ENCODE results near the gene KLHL29. TPM values are rescaled to one million over a fixed set of nuclear protein-coding genes. Genes with fewer than 3 reads are reported as not detected.

The KLHL29 gene
- total RNA-seq, 2 experiments from 2014 or later, result 0.10 to 0.33 TPM

DNA sequence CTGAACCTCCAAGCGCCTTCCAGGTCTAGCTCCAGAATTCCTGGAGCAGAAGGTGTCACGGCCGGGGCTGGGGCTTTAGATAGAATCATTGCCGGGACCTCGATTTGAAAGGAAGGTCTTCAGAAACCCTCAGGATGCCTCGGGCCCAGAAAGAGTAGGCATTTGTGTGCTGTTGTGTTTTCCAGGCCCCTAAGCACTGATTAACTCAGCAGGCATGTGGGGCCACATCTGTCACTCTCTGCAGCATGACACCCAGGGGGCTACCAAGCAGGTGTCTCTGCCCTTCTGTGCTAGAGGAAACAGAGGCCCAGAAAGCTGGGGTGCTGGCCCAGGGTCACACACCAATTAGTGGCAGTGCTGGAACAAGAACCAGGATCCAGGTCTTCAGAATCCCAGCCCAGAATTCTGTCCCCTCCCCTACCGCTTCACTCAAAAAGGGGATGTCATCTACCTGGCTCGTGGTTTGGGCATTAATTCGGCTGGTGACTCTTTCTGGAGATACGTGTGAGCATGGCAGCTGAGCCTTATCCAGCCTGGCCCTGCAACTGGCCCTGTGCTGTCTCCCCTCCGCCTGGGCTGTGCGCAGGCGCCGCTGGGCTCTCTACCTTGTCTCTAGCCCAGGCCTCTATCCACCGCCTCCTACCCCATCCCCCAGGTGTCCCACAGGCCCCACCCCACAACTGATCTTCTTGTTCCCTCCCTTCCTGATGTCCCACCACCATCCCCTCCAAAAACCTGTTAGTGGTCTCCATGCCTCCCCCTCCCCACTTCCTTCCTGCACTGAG is 296.6 kb downstream of the KLHL29 start:
- Mint-ChIP-seq H3K27me3 (no peaks in the 10 kb centered on the region), H3K4me1 (no peaks in the 10 kb centered on the region), H3K27ac (no peak overlapping the region), H3K4me3 (no peak overlapping the region), H3K36me3 (ENCODE audit: low read depth) (no peaks in the 10 kb centered on the region), H3K9me3 (peaks cover 2% of the 10 kb centered on the region)
- POLR2A ChIA-PET, result no interaction called here
- no peak for DNase-seq
- CTCF ChIA-PET, result no interaction called here

DNA sequence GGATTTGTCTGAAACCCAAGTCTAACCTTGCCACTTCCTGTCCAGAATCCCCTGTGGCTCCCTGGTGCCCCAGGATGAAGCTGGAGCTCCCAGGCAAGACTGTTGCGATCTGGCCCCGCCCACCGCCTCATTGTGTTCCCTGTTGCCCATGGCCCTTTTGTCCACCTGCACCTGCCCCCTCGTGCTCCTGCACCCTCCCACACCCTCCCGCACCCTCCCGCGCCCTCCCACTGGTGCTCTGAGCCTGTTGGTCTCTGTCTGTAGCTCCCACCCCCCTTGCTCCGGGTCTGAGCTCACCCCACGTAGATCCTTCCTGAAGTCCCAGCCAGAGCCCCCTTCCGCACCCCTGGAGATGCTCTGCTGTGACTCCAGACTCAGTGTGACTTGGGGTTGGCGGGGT is 297.5 kb downstream of the KLHL29 start:
- H3K4me1 Mint-ChIP-seq, result no peaks in the 10 kb centered on the region
- no peaks in the 10 kb centered on the region for H3K27me3 Mint-ChIP-seq
- no peak for DNase-seq
- H3K36me3 Mint-ChIP-seq (ENCODE audit: low read depth), result no peaks in the 10 kb centered on the region
- POLR2A ChIA-PET, result no interaction called here
- peaks cover 2% of the 10 kb centered on the region for H3K9me3 Mint-ChIP-seq
- no peak overlapping the region for H3K27ac Mint-ChIP-seq
- H3K4me3 Mint-ChIP-seq, result no peak overlapping the region
- CTCF ChIA-PET, result no interaction called here

DNA sequence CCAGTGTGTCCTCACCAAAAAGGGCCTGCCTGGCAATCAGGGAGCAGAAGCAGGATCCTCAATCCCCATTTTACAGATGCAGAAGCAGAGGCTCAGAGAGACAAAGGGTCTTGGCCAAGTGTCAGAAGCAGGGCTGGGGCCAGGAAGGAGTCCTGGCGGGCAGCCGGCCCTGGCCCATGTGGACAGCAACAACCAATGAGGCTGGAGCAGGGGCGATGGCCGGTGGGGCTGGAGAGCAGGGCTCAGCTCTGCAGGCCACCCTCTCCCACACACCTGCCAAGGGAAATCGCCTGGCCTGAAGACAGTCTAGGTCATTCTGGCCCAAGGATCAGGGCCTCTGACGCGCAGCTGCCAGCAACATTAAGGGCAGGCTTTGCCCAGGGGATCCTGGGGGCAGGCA is 298.0 kb downstream of the KLHL29 start:
- ChIA-PET CTCF (no interaction called here), POLR2A (no interaction called here)
- no peak overlapping the region for H3K27ac Mint-ChIP-seq
- H3K27me3 Mint-ChIP-seq, result no peaks in the 10 kb centered on the region
- H3K4me1 Mint-ChIP-seq, result no peaks in the 10 kb centered on the region
- peaks cover 2% of the 10 kb centered on the region for H3K9me3 Mint-ChIP-seq
- DNase-seq, result no peak
- H3K4me3 Mint-ChIP-seq, result no peak overlapping the region
- no peaks in the 10 kb centered on the region for H3K36me3 Mint-ChIP-seq (ENCODE audit: low read depth)

DNA sequence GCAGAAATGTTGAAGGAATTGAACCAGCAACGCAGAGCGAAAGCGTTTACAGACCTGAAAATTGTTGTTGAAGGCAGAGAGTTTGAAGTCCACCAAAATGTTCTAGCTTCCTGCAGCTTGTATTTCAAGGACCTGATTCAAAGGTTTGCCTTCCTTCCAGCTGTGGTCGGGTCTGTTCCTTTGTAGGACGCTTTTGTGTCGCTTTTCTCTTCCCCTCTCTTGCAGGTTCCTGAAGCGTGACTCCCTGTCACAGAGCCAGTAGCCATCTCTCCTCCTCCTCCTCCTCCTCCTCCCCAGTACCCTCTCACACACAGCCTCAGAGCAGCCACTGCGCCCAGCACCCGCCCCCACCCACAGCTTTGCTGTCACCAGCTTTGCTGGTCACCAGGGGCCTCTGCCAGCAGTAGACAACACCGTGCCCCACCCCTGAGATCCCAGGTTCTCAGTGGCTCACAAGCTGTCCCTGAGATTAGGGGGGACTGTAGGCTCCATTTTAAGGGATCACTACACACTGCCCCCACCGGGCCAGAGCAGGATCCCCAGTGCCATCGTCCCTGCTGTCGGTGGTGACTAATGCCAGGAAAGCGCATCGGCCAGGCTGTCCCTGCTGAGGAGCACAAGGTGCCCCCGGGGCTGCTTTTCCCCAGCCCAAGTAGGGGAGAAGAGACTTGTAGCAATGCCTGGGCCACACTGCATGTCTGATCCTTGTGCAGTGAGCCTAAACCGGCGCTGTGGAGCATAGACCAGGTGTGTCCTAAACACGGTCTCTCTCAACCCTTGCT is 299.6 kb downstream of the KLHL29 start:
- Mint-ChIP-seq H3K36me3 (ENCODE audit: low read depth) (no peaks in the 10 kb centered on the region), H3K27ac (no peak overlapping the region), H3K27me3 (no peaks in the 10 kb centered on the region), H3K9me3 (no peaks in the 10 kb centered on the region), H3K4me1 (no peaks in the 10 kb centered on the region), H3K4me3 (no peak overlapping the region)
- POLR2A ChIA-PET, result no interaction called here
- CTCF ChIA-PET, result no interaction called here
- no peak for DNase-seq

DNA sequence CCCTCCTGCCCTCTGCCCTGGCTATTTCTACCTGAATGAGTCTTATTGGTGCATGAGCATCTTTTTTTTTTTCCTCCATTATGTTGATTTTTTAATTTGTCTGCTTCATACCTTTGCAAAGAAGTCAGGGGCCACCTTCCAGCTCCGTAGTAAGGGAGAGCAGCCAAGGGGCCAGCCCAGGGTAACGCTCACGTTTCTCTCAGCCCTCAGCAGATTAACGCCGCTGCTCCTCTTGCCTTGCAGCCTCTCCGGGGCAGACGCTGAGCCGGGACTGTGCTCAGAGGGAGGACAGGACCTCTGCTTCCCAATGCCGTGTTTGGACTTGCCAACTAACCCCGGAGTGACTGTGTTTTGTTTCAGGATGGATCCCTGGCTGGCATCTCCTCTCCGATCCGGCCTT is 300.2 kb downstream of the KLHL29 start:
- ChIA-PET POLR2A (no interaction called here), CTCF (no interaction called here)
- H3K36me3 Mint-ChIP-seq (ENCODE audit: low read depth), result no peaks in the 10 kb centered on the region
- no peak for DNase-seq
- H3K27me3 Mint-ChIP-seq, result no peaks in the 10 kb centered on the region
- no peak overlapping the region for H3K4me3 Mint-ChIP-seq
- H3K4me1 Mint-ChIP-seq, result no peaks in the 10 kb centered on the region
- H3K27ac Mint-ChIP-seq, result no peak overlapping the region
- H3K9me3 Mint-ChIP-seq, result no peaks in the 10 kb centered on the region

DNA sequence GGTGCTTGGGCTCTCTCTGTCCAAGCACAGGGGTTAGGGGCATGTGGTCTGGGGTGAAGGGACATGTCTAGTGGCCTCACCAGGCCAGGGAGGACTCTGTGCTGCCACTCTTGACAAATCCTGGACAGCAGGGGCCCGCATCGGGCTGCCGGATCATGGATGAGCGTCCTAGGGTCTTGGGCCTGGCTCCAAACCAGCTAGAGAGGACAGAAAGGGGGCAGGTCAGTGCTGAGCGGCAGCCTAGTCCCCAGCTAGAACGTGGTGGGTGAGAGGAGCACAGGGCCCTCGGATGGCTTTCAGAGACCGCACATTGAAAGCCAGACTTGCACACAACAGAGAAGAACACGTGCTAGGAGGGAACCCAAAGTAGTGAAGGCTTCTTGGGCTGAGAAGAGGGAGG is 300.7 kb downstream of the KLHL29 start:
- no peaks in the 10 kb centered on the region for H3K27me3 Mint-ChIP-seq
- no peak overlapping the region for H3K27ac Mint-ChIP-seq
- H3K36me3 Mint-ChIP-seq (ENCODE audit: low read depth), result no peaks in the 10 kb centered on the region
- ChIA-PET POLR2A (no interaction called here), CTCF (no interaction called here)
- no peak for DNase-seq
- H3K4me3 Mint-ChIP-seq, result no peak overlapping the region
- no peaks in the 10 kb centered on the region for H3K9me3 Mint-ChIP-seq
- no peaks in the 10 kb centered on the region for H3K4me1 Mint-ChIP-seq

DNA sequence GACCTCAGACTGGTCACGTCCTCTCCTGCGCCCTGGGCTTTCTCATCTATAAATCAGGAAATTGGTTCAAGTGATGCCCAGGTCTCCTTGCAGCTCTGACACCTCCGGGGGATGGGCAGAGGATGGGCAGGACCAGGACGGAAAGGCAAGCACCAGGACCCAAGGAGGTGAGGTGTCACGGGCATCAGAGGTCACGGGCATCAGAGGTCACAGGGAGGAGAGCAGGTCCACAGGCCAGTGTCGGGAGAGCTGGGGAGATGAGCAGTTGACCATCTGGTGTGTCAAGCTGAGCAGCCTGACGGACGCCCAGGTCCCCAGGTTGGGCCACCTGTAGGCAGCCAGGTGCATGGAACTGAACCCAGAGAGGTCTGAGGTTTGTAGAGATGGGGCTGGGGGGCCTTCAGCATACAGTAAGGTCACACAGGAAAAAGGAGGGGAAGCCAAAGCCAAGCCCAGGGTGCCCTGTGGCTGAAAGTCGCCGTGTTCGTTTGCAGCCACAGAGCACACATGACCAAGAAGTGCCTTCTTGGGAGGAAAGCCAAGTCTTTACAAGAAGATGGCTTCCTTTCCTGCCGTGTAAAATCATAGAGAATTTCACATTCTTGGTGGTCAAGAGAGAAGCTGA is 301.5 kb downstream of the KLHL29 start:
- H3K27ac Mint-ChIP-seq, result no peak overlapping the region
- CTCF ChIA-PET, result no interaction called here

DNA sequence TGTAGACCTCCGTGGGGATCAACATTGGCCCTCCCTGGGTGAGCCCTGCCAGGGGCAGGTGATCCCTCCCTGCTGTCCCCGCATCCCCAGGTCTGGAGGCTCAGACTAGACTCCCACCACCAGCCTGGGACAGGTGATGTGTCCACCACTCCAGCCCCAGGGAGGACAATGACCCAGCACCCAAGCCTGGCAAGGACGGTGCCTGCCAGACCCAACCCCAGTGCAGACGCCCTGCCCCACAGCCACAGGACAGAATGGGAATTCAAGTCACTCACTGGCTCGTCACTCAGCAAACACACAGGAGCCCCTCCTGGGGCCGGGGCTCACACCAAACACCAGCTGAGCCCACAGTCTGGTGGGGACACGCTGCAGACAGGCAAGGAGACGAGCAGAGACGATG is 302.2 kb downstream of the KLHL29 start:
- ChIA-PET CTCF (no interaction called here), POLR2A (no interaction called here)
- Mint-ChIP-seq H3K27ac (no peak overlapping the region), H3K9me3 (no peaks in the 10 kb centered on the region), H3K27me3 (no peaks in the 10 kb centered on the region), H3K36me3 (ENCODE audit: low read depth) (no peaks in the 10 kb centered on the region), H3K4me1 (no peaks in the 10 kb centered on the region), H3K4me3 (no peak overlapping the region)
- no peak for DNase-seq

More for the DNA sequence above, 301.5 kb downstream of the KLHL29 start:
- Mint-ChIP-seq H3K27me3 (no peaks in the 10 kb centered on the region), H3K4me1 (no peaks in the 10 kb centered on the region), H3K4me3 (no peak overlapping the region), H3K36me3 (ENCODE audit: low read depth) (no peaks in the 10 kb centered on the region), H3K9me3 (no peaks in the 10 kb centered on the region)
- no peak for DNase-seq
- POLR2A ChIA-PET, result no interaction called here

DNA sequence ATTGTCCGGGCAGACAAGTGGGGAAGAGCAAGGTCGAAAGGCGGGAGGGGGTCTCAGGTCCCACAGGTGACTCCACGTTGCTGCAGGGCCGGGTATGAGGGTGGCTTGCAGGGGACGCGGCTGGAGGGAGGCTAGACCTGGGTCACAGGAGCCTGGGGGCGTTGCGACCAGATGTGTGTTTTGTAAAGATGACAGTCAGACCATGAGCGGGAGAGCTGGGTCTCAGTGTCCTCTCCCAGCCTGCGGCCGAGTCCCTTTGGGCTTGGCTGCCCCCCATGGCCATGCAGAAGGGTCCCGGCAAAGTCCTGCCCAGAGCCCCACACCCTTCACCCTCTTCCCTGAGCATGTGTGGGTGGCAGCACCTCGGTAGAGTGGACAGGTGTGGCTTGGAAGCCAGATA is 302.7 kb downstream of the KLHL29 start:
- H3K4me1 Mint-ChIP-seq, result no peaks in the 10 kb centered on the region
- no peaks in the 10 kb centered on the region for H3K27me3 Mint-ChIP-seq
- H3K4me3 Mint-ChIP-seq, result no peak overlapping the region
- ChIA-PET CTCF (no interaction called here), POLR2A (no interaction called here)
- no peak overlapping the region for H3K27ac Mint-ChIP-seq
- DNase-seq, result no peak
- H3K36me3 Mint-ChIP-seq (ENCODE audit: low read depth), result no peaks in the 10 kb centered on the region
- no peaks in the 10 kb centered on the region for H3K9me3 Mint-ChIP-seq

DNA sequence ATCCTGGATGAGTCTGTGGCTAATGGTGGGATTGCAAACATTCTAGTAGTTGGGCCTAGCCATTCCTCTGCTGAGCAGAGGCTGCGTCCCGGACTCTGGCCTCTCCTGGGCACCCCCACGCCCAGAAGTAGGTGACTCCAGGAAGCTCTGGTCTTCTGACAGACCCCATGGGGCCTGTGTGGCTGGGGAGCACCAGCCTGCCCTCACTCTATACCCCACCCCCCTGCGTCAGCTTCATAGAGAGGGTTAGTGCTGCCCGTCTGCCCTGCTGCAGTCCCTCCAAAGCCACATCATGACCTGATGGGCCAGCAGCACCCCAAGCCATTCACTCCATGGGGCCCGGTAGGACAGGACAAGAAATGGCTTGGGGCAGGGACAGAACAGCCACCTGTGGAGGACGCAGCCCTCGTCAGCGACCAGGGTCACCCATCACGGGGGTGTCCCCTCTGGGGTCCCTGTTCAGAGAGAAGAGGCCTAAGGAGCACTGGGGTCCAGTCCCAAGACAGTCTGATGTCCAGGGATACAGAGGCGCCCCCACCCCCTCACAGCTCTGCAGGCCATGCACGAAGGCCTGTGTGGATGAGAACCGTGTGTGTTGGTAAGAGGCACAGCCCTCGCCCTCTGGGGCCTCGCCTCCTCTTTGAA is 303.6 kb downstream of the KLHL29 start:
- no peak for DNase-seq
- H3K36me3 Mint-ChIP-seq (ENCODE audit: low read depth), result no peaks in the 10 kb centered on the region
- POLR2A ChIA-PET, result no interaction called here

DNA sequence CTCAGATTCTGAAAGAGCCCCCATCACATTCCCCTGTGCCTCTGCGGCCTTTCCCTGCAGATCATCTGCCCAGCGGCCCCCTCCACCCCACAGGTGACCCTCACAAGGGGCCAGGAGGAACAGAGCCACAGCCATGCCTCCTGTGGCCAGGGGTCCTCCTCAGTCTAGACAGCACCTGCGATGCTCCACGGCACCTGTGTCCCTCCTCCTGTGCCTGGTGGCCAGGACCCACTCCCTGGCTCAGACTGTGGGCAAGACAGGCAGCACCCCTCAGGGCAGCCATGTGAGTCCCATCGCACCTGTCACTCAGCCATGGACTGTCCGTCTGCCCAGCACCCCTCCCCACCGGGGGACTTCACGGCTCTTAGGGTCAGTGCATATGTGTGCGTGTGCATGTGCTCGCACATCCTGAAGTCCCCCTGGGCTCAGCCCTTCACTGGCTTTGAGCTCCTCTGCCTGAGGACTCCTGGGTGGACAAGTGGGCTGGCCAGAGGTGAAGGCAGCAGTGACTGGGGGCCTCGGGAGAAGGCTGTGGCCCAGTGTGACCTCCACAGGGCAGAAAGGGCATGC is 304.2 kb downstream of the KLHL29 start:
- no peak for DNase-seq
- ChIA-PET POLR2A (no interaction called here), CTCF (no interaction called here)
- Mint-ChIP-seq H3K27ac (no peak overlapping the region), H3K36me3 (ENCODE audit: low read depth) (no peaks in the 10 kb centered on the region), H3K4me3 (no peak overlapping the region), H3K4me1 (no peaks in the 10 kb centered on the region), H3K27me3 (no peaks in the 10 kb centered on the region), H3K9me3 (no peaks in the 10 kb centered on the region)

More for the DNA sequence above, 303.6 kb downstream of the KLHL29 start:
- no peaks in the 10 kb centered on the region for H3K9me3 Mint-ChIP-seq
- H3K4me1 Mint-ChIP-seq, result no peaks in the 10 kb centered on the region
- no peaks in the 10 kb centered on the region for H3K27me3 Mint-ChIP-seq
- H3K27ac Mint-ChIP-seq, result no peak overlapping the region
- CTCF ChIA-PET, result no interaction called here
- H3K4me3 Mint-ChIP-seq, result no peak overlapping the region

DNA sequence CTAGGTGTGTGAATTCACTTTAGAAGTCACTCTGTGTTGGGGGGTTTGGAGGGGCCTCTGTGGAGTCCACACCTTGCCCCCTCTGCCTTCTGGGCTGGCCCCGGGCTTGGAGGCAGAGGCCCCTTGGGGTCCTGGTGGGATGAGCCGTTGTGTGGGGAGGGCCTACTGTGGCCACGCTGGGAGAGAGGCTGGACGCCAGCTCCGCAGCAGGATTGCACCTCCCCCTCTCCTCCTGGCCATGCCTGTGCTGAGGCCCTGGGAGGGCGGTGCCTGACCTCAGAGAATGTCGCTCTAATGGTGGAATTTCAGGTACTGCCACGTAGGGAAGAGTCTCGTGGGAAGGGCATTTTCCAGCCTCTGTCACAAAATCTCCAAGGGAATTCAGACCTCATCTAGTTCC is 304.9 kb downstream of the KLHL29 start:
- ChIA-PET CTCF (no interaction called here), POLR2A (no interaction called here)
- no peaks in the 10 kb centered on the region for H3K27me3 Mint-ChIP-seq
- H3K4me1 Mint-ChIP-seq, result no peaks in the 10 kb centered on the region
- H3K9me3 Mint-ChIP-seq, result no peaks in the 10 kb centered on the region
- H3K27ac Mint-ChIP-seq, result no peak overlapping the region
- DNase-seq, result no peak
- H3K36me3 Mint-ChIP-seq (ENCODE audit: low read depth), result no peaks in the 10 kb centered on the region
- H3K4me3 Mint-ChIP-seq, result no peak overlapping the region

DNA sequence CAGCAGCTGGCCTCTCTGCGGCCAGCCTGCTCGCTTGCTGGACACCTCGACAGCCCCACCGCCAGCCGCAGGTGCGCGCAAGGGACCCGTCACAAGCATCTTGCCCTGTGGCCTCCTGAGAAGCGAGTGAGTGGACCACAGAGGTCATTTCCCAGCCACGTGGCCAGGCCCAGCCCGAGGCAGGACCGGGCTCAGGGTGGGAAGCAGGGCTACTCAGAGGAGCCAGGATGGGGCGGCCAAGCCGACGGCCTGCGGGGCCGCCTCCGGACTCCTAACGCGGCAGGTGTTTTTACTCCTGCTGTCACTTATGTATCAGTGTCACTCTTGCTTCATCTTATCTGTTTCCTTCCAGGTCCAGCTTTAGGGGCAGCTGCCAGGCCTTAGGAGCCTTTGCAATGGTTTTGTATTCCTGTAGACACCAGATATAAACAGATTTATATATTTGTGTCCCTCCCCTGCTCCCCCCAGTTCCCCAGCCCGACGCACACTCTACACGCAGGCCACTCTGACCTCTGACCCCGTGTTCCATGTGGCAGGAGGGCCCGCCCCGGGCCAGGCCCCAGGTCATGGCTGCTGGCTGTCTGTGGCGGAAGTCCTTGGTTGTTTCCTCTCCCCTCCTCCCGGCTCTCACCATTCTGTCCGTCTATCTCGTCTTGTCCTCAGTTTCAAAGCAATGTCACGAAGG is 305.6 kb downstream of the KLHL29 start:
- Mint-ChIP-seq H3K27me3 (no peaks in the 10 kb centered on the region), H3K27ac (no peak overlapping the region), H3K4me3 (no peak overlapping the region), H3K36me3 (ENCODE audit: low read depth) (no peaks in the 10 kb centered on the region), H3K4me1 (no peaks in the 10 kb centered on the region), H3K9me3 (no peaks in the 10 kb centered on the region)
- no peak for DNase-seq
- POLR2A ChIA-PET, result no interaction called here
- CTCF ChIA-PET, result no interaction called here
